GF-D8 (cell line): Measurements from ENCODE around the gene HOXD8.

ENCODE experiments used
- DNase-seq: peaks from one replicate; lab custom pipeline; 2025; lab: John Stamatoyannopoulos, UW

HOXD8 gene

GRCh38 chr2:176160251-176160985 lies 30.9 kb downstream of the HOXD8 start:
- DNase-seq, result no peak

- no peak for DNase-seq
Measured at GRCh38 chr2:176160986-176161824, 31.7 kb downstream of the HOXD8 start.

GRCh38 chr2:176161825-176162626 lies 32.5 kb downstream of the HOXD8 start:
- DNase-seq, result no peak

GRCh38 chr2:176162911-176163671 lies 33.6 kb downstream of the HOXD8 start:
- no peak for DNase-seq

- DNase-seq, result no peak
Measured at GRCh38 chr2:176163672-176164056, 34.2 kb downstream of the HOXD8 start.

GRCh38 chr2:176164201-176164600 lies 34.7 kb downstream of the HOXD8 start:
- no peak for DNase-seq

GRCh38 chr2:176164611-176165369 lies 35.3 kb downstream of the HOXD8 start:
- no peak for DNase-seq

- no peak for DNase-seq
Measured at GRCh38 chr2:176165370-176166050, 36.0 kb downstream of the HOXD8 start.

GRCh38 chr2:176166272-176166671 lies 36.8 kb downstream of the HOXD8 start:
- DNase-seq, result no peak

- no peak for DNase-seq
Measured at GRCh38 chr2:176167398-176167797, 37.9 kb downstream of the HOXD8 start.

- no peak for DNase-seq
Measured at GRCh38 chr2:176169181-176169580, 39.7 kb downstream of the HOXD8 start.

GRCh38 chr2:176169711-176170110 lies 40.2 kb downstream of the HOXD8 start:
- DNase-seq, result no peak

- DNase-seq, result no peak
Measured at GRCh38 chr2:176170602-176171305, 41.2 kb downstream of the HOXD8 start.

- DNase-seq, result no peak
Measured at GRCh38 chr2:176171351-176172006, 42.0 kb downstream of the HOXD8 start.

- no peak for DNase-seq
Measured at GRCh38 chr2:176172007-176172894, 42.7 kb downstream of the HOXD8 start.

GRCh38 chr2:176172895-176173566 lies 43.5 kb downstream of the HOXD8 start:
- DNase-seq, result no peak

- DNase-seq, result no peak
Measured at GRCh38 chr2:176173567-176174381, 44.3 kb downstream of the HOXD8 start.
